GM12878 (cell line): ENCODE data around the gene LRRC52.

ENCODE experiments used
- ATF7 ChIP-seq: fragments of 450-650 bp; IDR thresholded peaks from 2 replicates; pipeline ENCODE4 v1.6.1; 2016; ENCODE audit warnings: low read depth, mild to moderate bottlenecking
- BHLHE40 ChIP-seq, 2 experiments: fragments of 450-650 bp in 1 of 2; IDR thresholded peaks; 2 replicates each; pipeline ENCODE4 v1.6.1; 2011 to 2017; ENCODE audit warnings: low read depth in 2 of 2, borderline replicate concordance in 1 of 2, improper control_type of control experiment in 1 of 2, low read length in 1 of 2, mild to moderate bottlenecking in 1 of 2
- EP300 ChIP-seq, 2 experiments: fragments of 150-350 bp in 1 of 2; IDR thresholded peaks; 2 replicates each; pipeline ENCODE4 v1.6.1; 2011 to 2012; ENCODE audit warnings: low read depth in 2 of 2, low read length in 2 of 2, borderline replicate concordance in 1 of 2, improper control_type of control experiment in 1 of 2, inconsistent platforms in 1 of 2; ENCODE audit not compliant: control insufficient read depth in 1 of 2
- EZH2 ChIP-seq: IDR thresholded peaks from 2 replicates; pipeline ENCODE4 v1.6.1; 2012; ENCODE audit warnings: low read depth, mild to moderate bottlenecking, control low read depth, inconsistent platforms, low read length, borderline replicate concordance; ENCODE audit not compliant: control insufficient read depth
- GABPA ChIP-seq: IDR thresholded peaks from 2 replicates; pipeline ENCODE4 v1.6.1; 2014; ENCODE audit warnings: antibody characterized with exemption, low read depth, mild to moderate bottlenecking, inconsistent platforms
- MAX ChIP-seq: IDR thresholded peaks from 2 replicates; pipeline ENCODE4 v1.6.1; 2012; ENCODE audit warnings: low read depth, low read length, improper control_type of control experiment
- MTA3 ChIP-seq: IDR thresholded peaks from 2 replicates; pipeline ENCODE4 v1.6.1; 2012; ENCODE audit warnings: low read length, inconsistent platforms, borderline replicate concordance
- NFIC ChIP-seq: IDR thresholded peaks from 2 replicates; pipeline ENCODE4 v1.6.1; 2012; ENCODE audit warnings: low read depth, mild to moderate bottlenecking, inconsistent platforms, low read length, moderate library complexity
- NR2C1 ChIP-seq: fragments of 450-650 bp; IDR thresholded peaks from 2 replicates; pipeline ENCODE4 v1.6.1; 2017; ENCODE audit warnings: antibody characterized with exemption, mild to moderate bottlenecking, moderate library complexity
- POLR2AphosphoS5 ChIP-seq: IDR thresholded peaks from 2 replicates; pipeline ENCODE4 v1.6.1; 2011; ENCODE audit warnings: mild to moderate bottlenecking, low read length, inconsistent platforms
- STAT3 ChIP-seq: IDR thresholded peaks from 2 replicates; pipeline ENCODE4 v1.6.1; 2011; ENCODE audit warnings: low read depth, low read length, improper control_type of control experiment
- TAF1 ChIP-seq: IDR thresholded peaks from 2 replicates; pipeline ENCODE4 v1.6.1; 2011; ENCODE audit warnings: mild to moderate bottlenecking, low read depth, low read length, borderline replicate concordance
- YY1 ChIP-seq: IDR thresholded peaks from 2 replicates; pipeline ENCODE4 v1.6.1; 2011; ENCODE audit warnings: low read depth, mild to moderate bottlenecking, low read length
- TF ChIP-seq, protein P1 (sequence below), 3 experiments: IDR thresholded peaks in 2 of 3; conservative IDR thresholded peaks in 1 of 3; 2 replicates each; pipeline ENCODE4 v1.5.1; 2011; ENCODE audit warnings: low read depth in 3 of 3, low read length in 3 of 3, mild to moderate bottlenecking in 3 of 3, control low read depth in 2 of 3, moderate library complexity in 2 of 3, inconsistent platforms in 1 of 3, mixed read lengths in 1 of 3; ENCODE audit not compliant: control insufficient read depth in 2 of 3, insufficient read depth in 1 of 3; ENCODE audit errors: extremely low read depth in 1 of 3

- TF ChIP-seq EP300 (IDR thresholded peaks at IDR 0.05; ENCODE audit: borderline replicate concordance in 1 of 2, control insufficient read depth in 1 of 2, low read depth in 2 of 2, low read length in 2 of 2) (no peak), NR2C1 (no peak), POLR2AphosphoS5 (no peak), STAT3 (no peak), BHLHE40 (IDR thresholded peaks at IDR 0.05; ENCODE audit: borderline replicate concordance in 1 of 2, low read depth in 2 of 2, low read length in 1 of 2) (no peak), GABPA (no peak), TAF1 (no peak), YY1 (no peak), EZH2 (no peak), MTA3 (no peak), ATF7 (no peak), MAX (no peak), NFIC (no peak)
- TF ChIP-seq, protein P1, sequence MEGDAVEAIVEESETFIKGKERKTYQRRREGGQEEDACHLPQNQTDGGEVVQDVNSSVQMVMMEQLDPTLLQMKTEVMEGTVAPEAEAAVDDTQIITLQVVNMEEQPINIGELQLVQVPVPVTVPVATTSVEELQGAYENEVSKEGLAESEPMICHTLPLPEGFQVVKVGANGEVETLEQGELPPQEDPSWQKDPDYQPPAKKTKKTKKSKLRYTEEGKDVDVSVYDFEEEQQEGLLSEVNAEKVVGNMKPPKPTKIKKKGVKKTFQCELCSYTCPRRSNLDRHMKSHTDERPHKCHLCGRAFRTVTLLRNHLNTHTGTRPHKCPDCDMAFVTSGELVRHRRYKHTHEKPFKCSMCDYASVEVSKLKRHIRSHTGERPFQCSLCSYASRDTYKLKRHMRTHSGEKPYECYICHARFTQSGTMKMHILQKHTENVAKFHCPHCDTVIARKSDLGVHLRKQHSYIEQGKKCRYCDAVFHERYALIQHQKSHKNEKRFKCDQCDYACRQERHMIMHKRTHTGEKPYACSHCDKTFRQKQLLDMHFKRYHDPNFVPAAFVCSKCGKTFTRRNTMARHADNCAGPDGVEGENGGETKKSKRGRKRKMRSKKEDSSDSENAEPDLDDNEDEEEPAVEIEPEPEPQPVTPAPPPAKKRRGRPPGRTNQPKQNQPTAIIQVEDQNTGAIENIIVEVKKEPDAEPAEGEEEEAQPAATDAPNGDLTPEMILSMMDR (IDR thresholded peaks at IDR 0.05 in 2 of 3, conservative IDR thresholded peaks at IDR 0.05 in 1 of 3; ENCODE audit: control insufficient read depth in 2 of 3, extremely low read depth in 1 of 3, insufficient read depth in 1 of 3, low read depth in 3 of 3, low read length in 3 of 3): no peak
Observed at GRCh38 chr1:165580931-165581871, 37.4 kb downstream of the LRRC52 start.
